ENCODE results near the gene NFYC.

- no peak for TF ChIP-seq CTCF (IDR thresholded peaks at IDR 0.05)
- TF ChIP-seq POLR2A (IDR thresholded peaks at IDR 0.05; ENCODE audit: low read depth), result no peak
- TF ChIP-seq POLR2AphosphoS5 (IDR thresholded peaks at IDR 0.05), result no peak
- no peak for TF ChIP-seq EP300 (IDR thresholded peaks at IDR 0.05)
Observed at GRCh38 chr1:40736085-40736531, 44.6 kb downstream of the NFYC start.
